Mucosa of descending colon (tissue), 3 donors: ENCODE data around the gene CNTNAP2. TPM values are rescaled to one million over a fixed set of nuclear protein-coding genes. Genes with fewer than 3 reads are reported as not detected.

Source experiments
- ATAC-seq: fragments of 200-7000 bp; cut with Tn5 transposase; one replicate; pipeline ENCODE4 v1.9.1; 2020; ENCODE audit warnings: mild to moderate bottlenecking, moderate library complexity
- DNase-seq, 3 donors: peaks; one replicate each; pipeline ENCODE4 v3.0.0-alpha.2; 2020
- H3K36me3 ChIP-seq: fragments of 200-600 bp; one replicate; pipeline ENCODE4 v1.8.0; 2021; ENCODE audit warnings: low read depth, mild to moderate bottlenecking
- H3K4me1 ChIP-seq: fragments of 200-600 bp; one replicate; pipeline ENCODE4 v1.8.0; 2021; ENCODE audit warnings: low read depth, mild to moderate bottlenecking
- H3K4me3 ChIP-seq: fragments of 200-600 bp; one replicate; pipeline ENCODE4 v1.8.0; 2021; ENCODE audit warnings: mild to moderate bottlenecking
- H3K9me3 ChIP-seq: fragments of 200-600 bp; one replicate; pipeline ENCODE4 v1.8.0; 2021; ENCODE audit warnings: mild to moderate bottlenecking
- intact Hi-C, 2 donors: fragments of 100-400 bp; cut with DNase I in 1 of 2; cut with micrococcal nuclease in 1 of 2; formaldehyde crosslinking; loops; one replicate each; pipeline versions ENCODE4 v1.11.0 to v1.11.1; 2022; cut with DNase I, micrococcal nuclease
- total RNA-seq, 3 donors: library from RNA; stranded (reverse); fragmentation: NEBNext Ultra II Directional in 2 of 3; extraction: Animal tissue kit (Norgen Biotek cat#: 25700) in 2 of 3; gene quantifications; one replicate each; pipeline versions ENCODE4 v1.2.1 to v1.2.4, GENCODE V29; 2021 to 2023
- TF ChIP-seq, protein P1 (sequence below): fragments of 200-600 bp; IDR thresholded peaks from one replicate; pipeline ENCODE4 v1.8.0; 2022; ENCODE audit warnings: antibody characterized with exemption, mild to moderate bottlenecking
- donor health status: DM: no; HTN: no; CAD: no; lungs with moderate emphysema.
- donor health status: DM: no; HTN: no; CAD: no.
- donor health status: DM: no; HTN: yes; CAD: no.

Gene CNTNAP2
- total RNA-seq, 3 donors from 2014 or later, result 3.1 to 5.9 (median 4.2) TPM

DNA sequence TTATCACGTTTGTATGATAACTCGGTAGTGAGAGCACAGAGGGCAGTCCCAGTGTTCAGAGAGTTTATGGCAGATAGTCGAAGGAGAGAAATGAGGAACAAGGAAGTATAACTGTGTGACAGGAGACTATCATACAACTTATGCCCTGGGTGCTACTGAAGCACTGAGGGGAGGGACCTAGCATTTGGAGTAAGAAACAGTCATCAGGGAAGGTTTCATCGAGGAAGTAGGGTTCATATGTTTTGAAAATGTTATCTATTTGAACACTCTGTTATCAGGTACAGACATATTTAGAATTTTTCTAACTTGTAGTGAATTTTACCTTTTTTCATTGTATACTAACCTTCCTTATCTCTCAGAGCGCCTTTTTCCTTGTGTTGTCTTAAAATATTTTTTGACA is 1259.6 kb downstream of the CNTNAP2 start:
- no peak for ATAC-seq
- peaks cover 6% of the 10 kb centered on the region for H3K9me3 ChIP-seq
- TF ChIP-seq, protein P1, sequence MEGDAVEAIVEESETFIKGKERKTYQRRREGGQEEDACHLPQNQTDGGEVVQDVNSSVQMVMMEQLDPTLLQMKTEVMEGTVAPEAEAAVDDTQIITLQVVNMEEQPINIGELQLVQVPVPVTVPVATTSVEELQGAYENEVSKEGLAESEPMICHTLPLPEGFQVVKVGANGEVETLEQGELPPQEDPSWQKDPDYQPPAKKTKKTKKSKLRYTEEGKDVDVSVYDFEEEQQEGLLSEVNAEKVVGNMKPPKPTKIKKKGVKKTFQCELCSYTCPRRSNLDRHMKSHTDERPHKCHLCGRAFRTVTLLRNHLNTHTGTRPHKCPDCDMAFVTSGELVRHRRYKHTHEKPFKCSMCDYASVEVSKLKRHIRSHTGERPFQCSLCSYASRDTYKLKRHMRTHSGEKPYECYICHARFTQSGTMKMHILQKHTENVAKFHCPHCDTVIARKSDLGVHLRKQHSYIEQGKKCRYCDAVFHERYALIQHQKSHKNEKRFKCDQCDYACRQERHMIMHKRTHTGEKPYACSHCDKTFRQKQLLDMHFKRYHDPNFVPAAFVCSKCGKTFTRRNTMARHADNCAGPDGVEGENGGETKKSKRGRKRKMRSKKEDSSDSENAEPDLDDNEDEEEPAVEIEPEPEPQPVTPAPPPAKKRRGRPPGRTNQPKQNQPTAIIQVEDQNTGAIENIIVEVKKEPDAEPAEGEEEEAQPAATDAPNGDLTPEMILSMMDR, result no peak
- H3K4me3 ChIP-seq, result no peak overlapping the region
- no peaks in the 10 kb centered on the region for H3K36me3 ChIP-seq
- H3K4me1 ChIP-seq, result no peaks in the 10 kb centered on the region
- no peak for DNase-seq
- intact Hi-C loops, result no loop called here

DNA sequence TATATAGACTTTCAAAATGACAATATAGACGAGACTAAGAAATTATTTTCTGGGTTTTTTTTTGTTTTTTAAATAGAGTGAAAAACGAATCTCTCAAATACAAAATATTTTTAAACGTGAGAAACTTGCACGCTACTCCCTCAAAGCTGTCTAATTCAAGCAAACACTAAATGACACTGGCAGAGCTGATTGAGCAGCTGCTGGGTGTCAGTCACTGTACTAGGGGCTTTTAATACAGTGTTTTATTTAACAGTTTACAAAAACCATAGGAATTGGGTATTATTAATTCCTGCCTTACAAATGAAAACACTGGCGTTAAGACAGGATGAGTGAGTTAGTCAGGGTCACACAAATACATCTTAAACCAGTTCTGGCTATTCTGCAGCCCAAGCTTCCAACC is 1264.3 kb downstream of the CNTNAP2 start:
- ATAC-seq (no peak), DNase-seq (no peak)
- intact Hi-C loops, result no loop called here
- no peaks in the 10 kb centered on the region for H3K36me3 ChIP-seq
- peaks cover 14% of the 10 kb centered on the region for H3K9me3 ChIP-seq
- TF ChIP-seq, protein P1, result no peak
- H3K4me3 ChIP-seq, result no peak overlapping the region
- no peaks in the 10 kb centered on the region for H3K4me1 ChIP-seq

DNA sequence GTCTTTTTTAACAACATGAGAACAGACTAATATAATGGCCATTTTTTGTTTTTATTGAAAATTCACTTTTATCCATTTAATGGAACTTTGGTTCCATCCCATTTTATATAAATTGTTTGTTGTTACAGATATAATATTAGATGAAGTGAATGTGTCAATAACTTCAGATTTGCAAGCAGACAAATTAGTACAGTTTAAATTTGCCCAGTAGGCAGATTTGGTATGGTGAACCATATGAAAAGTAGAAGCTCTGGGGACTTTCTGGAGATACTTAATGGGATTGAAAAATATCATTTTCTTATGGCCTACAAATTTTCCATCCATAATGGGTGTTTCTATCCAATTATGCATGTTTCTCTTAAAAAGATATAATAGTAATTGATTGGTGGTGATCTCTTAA is 1277.7 kb downstream of the CNTNAP2 start:
- ATAC-seq (no peak), DNase-seq (no peak)
- TF ChIP-seq, protein P1, result no peak
- Histone ChIP-seq H3K4me3 (no peak overlapping the region), H3K9me3 (peaks cover 24% of the 10 kb centered on the region), H3K4me1 (no peaks in the 10 kb centered on the region), H3K36me3 (no peaks in the 10 kb centered on the region)
- intact Hi-C loops, result no loop called here

DNA sequence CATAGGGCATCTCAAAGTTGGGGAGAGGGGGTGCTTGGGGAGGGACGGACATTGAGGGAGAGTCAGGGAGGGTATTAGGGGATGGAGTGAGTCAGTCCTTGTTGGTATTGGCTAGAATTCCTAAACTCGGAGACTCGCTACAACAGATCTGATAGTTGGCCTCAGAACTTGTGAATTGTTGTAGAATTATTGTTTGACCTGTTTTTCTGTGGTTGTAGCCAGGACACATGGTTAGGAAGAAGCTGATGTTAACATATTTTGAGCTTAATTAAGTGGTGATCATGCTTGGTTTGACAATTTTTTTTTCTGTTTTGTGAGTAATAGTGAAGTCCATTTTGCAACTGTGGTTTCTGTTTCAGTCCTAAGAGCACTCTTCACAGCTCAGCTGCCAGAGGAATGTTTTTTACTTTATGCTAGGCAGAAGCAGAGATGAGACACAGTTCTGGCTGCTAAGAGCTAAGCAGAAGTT is 1283.7 kb downstream of the CNTNAP2 start:
- ATAC-seq, result no peak
- intact Hi-C loops, result no loop called here
- no peak overlapping the region for H3K4me3 ChIP-seq
- H3K4me1 ChIP-seq, result no peaks in the 10 kb centered on the region
- DNase-seq, result no peak
- no peaks in the 10 kb centered on the region for H3K36me3 ChIP-seq
- H3K9me3 ChIP-seq, result peaks cover 22% of the 10 kb centered on the region
- TF ChIP-seq, protein P1, result no peak

DNA sequence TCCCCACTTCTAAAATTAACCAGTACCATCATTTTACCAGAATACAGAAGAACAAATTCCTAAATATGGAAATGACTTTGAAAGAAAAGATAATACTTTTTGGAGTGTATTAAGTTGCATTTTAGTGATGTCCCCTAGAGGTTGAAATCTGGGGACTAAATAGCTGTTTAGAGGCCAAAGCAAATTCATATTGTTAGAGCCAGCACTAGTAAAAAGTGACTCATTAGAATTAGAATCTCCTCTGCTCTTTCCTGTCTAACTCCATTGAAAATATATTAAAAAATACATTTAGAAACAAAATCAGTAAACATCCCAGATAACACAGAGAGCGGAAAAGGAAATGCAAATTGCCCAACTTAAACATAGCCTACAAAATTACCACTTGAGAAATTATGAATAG is 1284.3 kb downstream of the CNTNAP2 start:
- TF ChIP-seq, protein P1, result no peak
- no peak for ATAC-seq
- Histone ChIP-seq H3K4me3 (no peak overlapping the region), H3K36me3 (no peaks in the 10 kb centered on the region), H3K9me3 (peaks cover 27% of the 10 kb centered on the region), H3K4me1 (no peaks in the 10 kb centered on the region)
- DNase-seq, result no peak
- intact Hi-C loops, result no loop called here

DNA sequence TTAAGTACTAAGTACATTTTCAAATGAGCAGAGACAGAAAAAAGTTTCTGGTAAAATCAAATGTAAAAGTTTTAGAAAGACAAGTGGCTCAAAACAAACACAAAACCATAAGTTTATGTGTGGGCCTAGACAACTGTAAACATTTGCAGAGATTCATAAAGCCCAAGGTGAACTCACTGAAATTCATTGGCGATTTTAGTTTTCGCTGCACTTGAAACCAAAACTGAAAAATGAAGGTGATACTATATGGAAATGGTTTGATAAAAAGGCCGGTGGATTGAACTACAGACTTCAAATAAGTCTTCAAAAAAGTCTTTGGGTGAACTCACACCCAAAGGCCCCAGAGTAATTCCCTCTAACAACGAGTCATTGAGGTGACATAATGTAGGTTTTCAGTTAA is 1289.0 kb downstream of the CNTNAP2 start:
- TF ChIP-seq, protein P1, result no peak
- Histone ChIP-seq H3K4me1 (no peaks in the 10 kb centered on the region), H3K4me3 (no peak overlapping the region), H3K36me3 (no peaks in the 10 kb centered on the region), H3K9me3 (peaks cover 30% of the 10 kb centered on the region)
- ATAC-seq (no peak), DNase-seq (no peak)
- intact Hi-C loops, result no loop called here
